B cell (primary cell): ENCODE results near the gene MORN1. TPM values are rescaled to one million over a fixed set of nuclear protein-coding genes. Genes with fewer than 3 reads are reported as not detected.

Experiments
- ATAC-seq: fragments of 200-7000 bp; cut with Tn5 transposase; one replicate; pipeline ENCODE4 v1.10.0; 2021; ENCODE audit warnings: low read depth, mild to moderate bottlenecking, moderate number of reproducible peaks, moderate library complexity
- CTCF ChIA-PET: fragments of 350-600 bp; sonication (Branson Sonifier 250); formaldehyde crosslinking; loops from one replicate; lab custom pipeline; 2021; ENCODE audit warnings: antibody characterized with exemption, inconsistent platforms; lab: Charles Lee
- POLR2A ChIA-PET: fragments of 350-600 bp; sonication (Branson Sonifier 250); formaldehyde crosslinking; loops from one replicate; lab custom pipeline; 2021; ENCODE audit warnings: antibody characterized with exemption; lab: Charles Lee
- DNase-seq: peaks from one replicate; pipeline ENCODE4 v3.0.0; 2013
- H2AFZ ChIP-seq: 2 replicates; pipeline ENCODE4 v1.6.1; 2012; ENCODE audit warnings: mild to moderate bottlenecking, low read depth, low read length; ENCODE audit not compliant: insufficient read depth, poor library complexity, severe bottlenecking
- H3K27ac ChIP-seq, 2 donors: 1 replicate in 1 of 2; 2 replicates in 1 of 2; pipeline ENCODE4 v1.5.1; 2012 to 2013; ENCODE audit warnings: low read length in 2 of 2, mild to moderate bottlenecking in 2 of 2, moderate library complexity in 1 of 2
- H3K27me3 ChIP-seq, 4 experiments: fragments of 200-600 bp in 1 of 4; sonication (generic) in 1 of 4; replicated peaks in 1 of 4; 1 replicate in 2 of 4; 2 replicates in 2 of 4; pipeline versions ENCODE4 v1.6.1 to v1.7.0; 2013 to 2016; ENCODE audit warnings: low read length in 3 of 4, mild to moderate bottlenecking in 2 of 4, mixed read lengths in 1 of 4, moderate library complexity in 1 of 4; ENCODE audit not compliant: insufficient read depth in 4 of 4, control insufficient read depth in 3 of 4; ENCODE audit errors: control extremely low read depth in 1 of 4
- H3K36me3 ChIP-seq, 2 experiments: replicated peaks in 1 of 2; 1 replicate in 1 of 2; 2 replicates in 1 of 2; pipeline versions ENCODE4 v1.6.1 to v1.7.1; 2013; ENCODE audit warnings: low read length in 1 of 2; ENCODE audit not compliant: insufficient read depth in 2 of 2, control insufficient read depth in 1 of 2; ENCODE audit errors: control extremely low read depth in 1 of 2, extremely low read depth in 1 of 2
- H3K4me1 ChIP-seq, 2 donors: fragments of 200-600 bp in 1 of 2; sonication (generic) in 1 of 2; 1 replicate in 1 of 2; 2 replicates in 1 of 2; pipeline versions ENCODE4 v1.5.1 to v1.6.1; 2013 to 2017; ENCODE audit warnings: low read length in 2 of 2; ENCODE audit not compliant: control insufficient read depth in 2 of 2, insufficient read depth in 2 of 2
- H3K4me2 ChIP-seq: replicated peaks from 2 replicates; pipeline ENCODE3; 2012; ENCODE audit warnings: mild to moderate bottlenecking, low read depth, low read length; ENCODE audit not compliant: poor library complexity, severe bottlenecking
- H3K4me3 ChIP-seq, 5 experiments: fragments of 200-600 bp in 1 of 5; sonication (generic) in 1 of 5; 1 replicate in 3 of 5; 2 replicates in 2 of 5; pipeline versions ENCODE4 v1.5.1 to v1.7.0; 2011 to 2016; ENCODE audit warnings: low read length in 4 of 5, mild to moderate bottlenecking in 4 of 5, low read depth in 2 of 5, control low read depth in 1 of 5, moderate library complexity in 1 of 5; ENCODE audit not compliant: insufficient read depth in 1 of 5; ENCODE audit errors: control extremely low read depth in 1 of 5, extremely low read depth in 1 of 5
- H3K79me2 ChIP-seq: fragments of 200-600 bp; sonication (generic); one replicate; pipeline ENCODE4 v1.6.0; 2016; ENCODE audit warnings: low read length; ENCODE audit not compliant: control insufficient read depth, insufficient read depth
- H3K9ac ChIP-seq: fragments of 200-600 bp; sonication (generic); 2 replicates; pipeline ENCODE4 v1.6.1; 2017; ENCODE audit warnings: mild to moderate bottlenecking, low read length, moderate library complexity
- H3K9me3 ChIP-seq, 3 donors: one replicate each; pipeline versions ENCODE4 v1.6.1 to v1.7.1; 2013; ENCODE audit warnings: low read length in 2 of 3; ENCODE audit not compliant: control insufficient read depth in 2 of 3, insufficient read depth in 1 of 3; ENCODE audit errors: control extremely low read depth in 1 of 3
- H4K20me1 ChIP-seq: 2 replicates; pipeline ENCODE4 v1.6.0; 2012; ENCODE audit warnings: mild to moderate bottlenecking, low read length; ENCODE audit not compliant: insufficient read depth, control insufficient read depth, poor library complexity, severe bottlenecking
- H3K27ac Mint-ChIP-seq: one replicate; pipeline ENCODE4 v1.8.0; 2021; ENCODE audit warnings: mixed read lengths
- H3K27me3 Mint-ChIP-seq: one replicate; pipeline ENCODE4 v1.8.0; 2021; ENCODE audit warnings: mixed read lengths
- H3K4me1 Mint-ChIP-seq: one replicate; pipeline ENCODE4 v1.8.0; 2021; ENCODE audit warnings: mixed read lengths
- H3K4me3 Mint-ChIP-seq: one replicate; pipeline ENCODE4 v1.8.0; 2021; ENCODE audit warnings: mixed read lengths
- H3K9me3 Mint-ChIP-seq: one replicate; pipeline ENCODE4 v1.8.0; 2022; ENCODE audit warnings: mixed read lengths; ENCODE audit not compliant: insufficient read depth
- EZH2 ChIP-seq: IDR thresholded peaks from 2 replicates; pipeline ENCODE4 v1.6.1; 2012; ENCODE audit warnings: borderline replicate concordance, low read depth, mild to moderate bottlenecking, moderate library complexity, low read length; ENCODE audit not compliant: insufficient read depth, poor library complexity, severe bottlenecking
- WGBS: methylation state at CpG from one replicate; pipeline ENCODE4 v1.1.5; 2013; ENCODE audit warnings: missing lambda C conversion rate; ENCODE audit not compliant: insufficient coverage; 5-methylcytosine and 5-hydroxymethylcytosine counted together
- intact Hi-C: fragments of 100-400 bp; cut with micrococcal nuclease; formaldehyde crosslinking; loops from one replicate; pipeline ENCODE4 v1.10.0; 2022
- polyA plus RNA-seq: library from polyadenylated mRNA; depleted of rRNA; stranded (reverse); fragments of >200 nt; gene quantifications from 2 replicates; pipeline ENCODE4 v1.2.3, GENCODE V29; 2012
- total RNA-seq, 2 donors: library from RNA; stranded (reverse); fragments of 120-200 nt in 1 of 2; gene quantifications; 1 replicate in 1 of 2; 2 replicates in 1 of 2; pipeline versions ENCODE4 v1.2.3 to v1.2.4, GENCODE V29; 2013 to 2022
- TF ChIP-seq, protein P1 (sequence below): fragments of 200-600 bp; IDR thresholded peaks from one replicate; pipeline ENCODE4 v1.8.0; 2022; ENCODE audit warnings: antibody characterized with exemption, mild to moderate bottlenecking

The MORN1 gene
- total and polyA plus RNA-seq, 2 donors (not counting 1 experiment from before 2014, with no cell fraction given), result 10.2 to 32.6 TPM

DNA sequence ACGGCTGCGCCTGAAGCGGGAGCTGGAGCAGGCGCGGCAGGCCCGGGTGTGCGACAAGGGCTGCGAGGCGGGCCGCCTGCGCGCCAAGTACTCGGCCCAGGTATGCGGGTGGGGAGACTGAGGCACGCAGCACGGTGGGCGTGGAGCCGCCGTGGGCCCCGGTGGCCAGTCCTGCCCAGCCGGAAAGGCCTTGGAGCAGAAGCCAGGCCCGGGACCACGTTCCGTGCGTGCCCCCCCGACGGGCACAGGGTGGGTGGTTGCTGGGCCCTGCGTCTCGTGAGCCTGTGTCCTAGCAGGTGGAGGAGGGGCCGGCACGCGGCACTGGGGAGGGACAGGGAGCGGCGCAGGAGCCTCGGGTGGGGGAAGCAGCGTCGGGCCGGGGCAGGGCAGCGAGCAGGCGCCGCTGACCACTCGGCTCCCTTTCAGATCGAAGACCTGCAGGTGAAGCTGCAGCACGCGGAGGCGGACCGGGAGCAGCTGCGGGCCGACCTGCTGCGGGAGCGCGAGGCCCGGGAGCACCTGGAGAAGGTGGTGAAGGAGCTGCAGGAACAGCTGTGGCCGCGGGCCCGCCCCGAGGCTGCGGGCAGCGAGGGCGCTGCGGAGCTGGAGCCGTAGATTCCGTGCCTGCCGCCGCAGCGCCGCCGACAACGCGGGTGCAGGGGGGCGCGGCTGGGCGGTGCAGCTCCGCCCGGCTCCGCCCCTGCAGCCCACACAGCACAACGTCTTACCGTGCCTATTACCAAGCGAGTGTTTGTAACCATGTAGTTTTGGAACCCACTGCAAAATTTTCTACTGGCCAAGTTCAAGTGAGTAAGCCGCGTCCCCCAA, 85.0 kb downstream of the MORN1 start:
- Histone ChIP-seq H3K9ac (no peak overlapping the region), H3K9me3 (no peaks in the 10 kb centered on the region), H3K79me2 (peaks cover 36% of the 10 kb centered on the region), H3K4me2 (no peak overlapping the region), H2AFZ (no peak overlapping the region), H3K36me3 (peaks cover 0 to 49% of the 10 kb centered on the region in 2 experiments), H4K20me1 (no peaks in the 10 kb centered on the region), H3K4me3 (no peak overlapping the region), H3K4me1 (peaks cover 17 to 25% of the 10 kb centered on the region in 2 donors), H3K27me3 (no peaks in the 10 kb centered on the region), H3K27ac (no peak overlapping the region)
- TF ChIP-seq EZH2, result no peak
- TF ChIP-seq, protein P1, sequence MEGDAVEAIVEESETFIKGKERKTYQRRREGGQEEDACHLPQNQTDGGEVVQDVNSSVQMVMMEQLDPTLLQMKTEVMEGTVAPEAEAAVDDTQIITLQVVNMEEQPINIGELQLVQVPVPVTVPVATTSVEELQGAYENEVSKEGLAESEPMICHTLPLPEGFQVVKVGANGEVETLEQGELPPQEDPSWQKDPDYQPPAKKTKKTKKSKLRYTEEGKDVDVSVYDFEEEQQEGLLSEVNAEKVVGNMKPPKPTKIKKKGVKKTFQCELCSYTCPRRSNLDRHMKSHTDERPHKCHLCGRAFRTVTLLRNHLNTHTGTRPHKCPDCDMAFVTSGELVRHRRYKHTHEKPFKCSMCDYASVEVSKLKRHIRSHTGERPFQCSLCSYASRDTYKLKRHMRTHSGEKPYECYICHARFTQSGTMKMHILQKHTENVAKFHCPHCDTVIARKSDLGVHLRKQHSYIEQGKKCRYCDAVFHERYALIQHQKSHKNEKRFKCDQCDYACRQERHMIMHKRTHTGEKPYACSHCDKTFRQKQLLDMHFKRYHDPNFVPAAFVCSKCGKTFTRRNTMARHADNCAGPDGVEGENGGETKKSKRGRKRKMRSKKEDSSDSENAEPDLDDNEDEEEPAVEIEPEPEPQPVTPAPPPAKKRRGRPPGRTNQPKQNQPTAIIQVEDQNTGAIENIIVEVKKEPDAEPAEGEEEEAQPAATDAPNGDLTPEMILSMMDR, result no peak
- WGBS, result 98% methylated on average over 77 of the region's 81 CpGs
- no peak overlapping the region for H3K4me3 Mint-ChIP-seq
- no peak for ATAC-seq
- ChIA-PET CTCF (interaction anchor here (1.5 kb wide), 1 partner anchor 8 kb away, joined by 3 read pairs; no protein-coding TSS in a partner anchor), POLR2A (no interaction called here)
- H3K27me3 Mint-ChIP-seq, result no peaks in the 10 kb centered on the region
- no peaks in the 10 kb centered on the region for H3K9me3 Mint-ChIP-seq
- peak overlapping the region; percentile 20 for H3K27ac Mint-ChIP-seq
- intact Hi-C loops, result no loop called here
- H3K4me1 Mint-ChIP-seq, result peaks cover 34% of the 10 kb centered on the region
- no peak for DNase-seq

DNA sequence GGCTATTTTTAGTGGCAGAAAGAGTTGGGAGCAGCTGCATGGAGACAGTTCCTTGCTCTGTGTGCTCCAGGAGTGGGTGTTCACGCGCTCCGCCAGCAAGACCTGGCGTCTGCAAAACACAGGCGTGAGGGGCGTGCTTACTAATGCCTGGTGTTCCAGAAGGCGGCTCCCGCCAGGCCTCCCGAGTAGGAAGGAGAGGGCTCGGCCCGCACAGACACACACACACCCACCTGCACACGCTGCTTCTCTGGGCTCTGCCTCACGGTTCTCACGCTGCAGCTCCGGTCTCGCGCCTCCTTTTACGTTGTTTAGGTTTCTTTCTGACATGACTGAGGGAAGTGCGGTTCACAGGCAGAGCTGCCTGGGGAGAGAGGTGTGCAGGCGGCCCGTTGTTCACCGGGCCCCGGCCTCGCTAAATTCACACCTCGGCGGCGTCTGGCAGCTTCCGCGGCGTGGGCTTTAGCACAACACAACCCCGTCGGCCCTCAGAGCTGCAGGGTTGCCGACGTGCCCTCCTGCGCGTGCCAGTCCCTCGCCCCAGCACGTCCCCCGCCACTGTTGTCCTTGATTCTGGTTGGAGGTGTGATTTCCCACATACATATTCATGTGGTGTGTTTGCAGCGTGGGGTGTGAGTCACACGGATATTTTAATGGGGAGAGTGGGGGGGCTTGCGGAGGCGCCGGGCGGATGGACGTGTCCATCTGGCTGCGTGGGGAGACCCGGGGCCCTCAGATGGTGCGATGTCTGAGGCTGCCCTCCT, 86.3 kb downstream of the MORN1 start:
- Mint-ChIP-seq H3K4me1 (peaks cover 38% of the 10 kb centered on the region), H3K27me3 (no peaks in the 10 kb centered on the region), H3K9me3 (no peaks in the 10 kb centered on the region), H3K4me3 (no peak overlapping the region), H3K27ac (no peak overlapping the region)
- H3K79me2 ChIP-seq, result peaks cover 38% of the 10 kb centered on the region
- intact Hi-C loops, result no loop called here
- H3K27me3 ChIP-seq, result no peaks in the 10 kb centered on the region
- WGBS, result 96% methylated on average over 27 of the region's 49 CpGs
- peaks cover 17 to 32% of the 10 kb centered on the region in 2 donors for H3K4me1 ChIP-seq
- H4K20me1 ChIP-seq, result no peaks in the 10 kb centered on the region
- H3K9ac ChIP-seq, result no peak overlapping the region
- peaks cover 0 to 49% of the 10 kb centered on the region in 2 experiments for H3K36me3 ChIP-seq
- ATAC-seq, result no peak
- ChIA-PET CTCF (no interaction called here), POLR2A (no interaction called here)
- TF ChIP-seq, protein P1, result no peak
- TF ChIP-seq EZH2, result no peak
- no peak for DNase-seq
- H3K4me3 ChIP-seq, result no peak overlapping the region
- H3K9me3 ChIP-seq, result no peaks in the 10 kb centered on the region
- no peak overlapping the region for H2AFZ ChIP-seq
- no peak overlapping the region for H3K4me2 ChIP-seq
- no peak overlapping the region for H3K27ac ChIP-seq
